Left renal cortex interstitium (tissue), 4 donors: Measurements from ENCODE around the gene TTYH2. TPM values are rescaled to one million over a fixed set of nuclear protein-coding genes. Genes with fewer than 3 reads are reported as not detected.
A peak's percentile ranks its signal among the peaks of the same experiment; 100 is the strongest.
"Not testable (repeated sequence)": the region's sequence is repeated elsewhere in the genome, so short reads cannot be mapped to it uniquely, and the experiment has no call there.

Experiments used
- DNase-seq, 4 donors: peaks; one replicate each; pipeline ENCODE4 v3.0.0-alpha.2; 2013; ENCODE audit warnings: low read depth in 4 of 4, low spot score in 2 of 4, missing footprints in 1 of 4
- polyA plus RNA-seq, 4 donors: library from polyadenylated mRNA; unstranded; fragments of 120-200 nt; gene quantifications; one replicate each; pipeline ENCODE4 v1.2.1, GENCODE V29; 2013; ENCODE audit not compliant: insufficient read length in 4 of 4

Gene TTYH2
- polyA plus RNA-seq, 4 donors: 16.9 to 19.0 (median 18.3) TPM

GRCh38 chr17:74252211-74252610, 38.8 kb downstream of the TTYH2 start:
- DNase-seq: no peak

DNA sequence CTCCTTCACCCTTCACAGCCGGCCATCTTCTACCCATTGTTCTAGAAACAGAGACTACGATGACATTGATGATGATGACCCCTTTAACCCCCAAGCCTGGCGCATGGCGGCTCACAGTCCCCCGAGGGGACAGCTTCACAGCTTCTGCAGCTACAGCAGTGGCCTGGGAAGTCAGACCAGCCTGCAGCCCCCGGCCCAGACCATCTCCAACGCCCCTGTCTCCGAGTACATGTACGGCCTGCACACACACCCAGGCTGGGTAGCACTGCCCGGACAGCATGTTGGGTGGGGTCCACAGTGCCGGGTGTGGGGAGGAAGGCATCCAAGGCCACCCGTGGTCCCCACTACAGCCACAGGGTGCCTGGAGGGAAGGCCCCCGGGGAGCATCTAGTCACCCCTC, 39.7 kb downstream of the TTYH2 start:
- no peak for DNase-seq

DNA sequence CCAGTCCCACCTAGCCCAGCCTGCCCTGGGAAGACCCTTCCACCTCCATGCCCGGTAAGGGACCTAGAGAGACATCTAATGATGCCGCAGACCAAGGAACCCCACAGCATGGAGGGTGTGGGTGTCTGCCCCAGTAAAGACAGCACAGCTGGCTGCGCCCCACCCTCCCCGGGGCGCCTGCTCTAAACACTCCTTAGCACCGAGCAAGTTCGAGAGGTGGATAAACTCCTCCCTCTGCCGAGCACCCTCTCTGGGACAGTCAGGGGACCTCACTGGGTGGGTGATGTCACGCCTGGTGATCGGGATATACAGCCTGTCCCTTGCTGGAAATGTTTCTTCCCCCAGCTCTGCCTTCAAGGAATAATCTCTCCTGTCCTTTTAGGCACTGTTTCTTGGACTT, 43.9 kb downstream of the TTYH2 start:
- DNase-seq: no peak

DNA sequence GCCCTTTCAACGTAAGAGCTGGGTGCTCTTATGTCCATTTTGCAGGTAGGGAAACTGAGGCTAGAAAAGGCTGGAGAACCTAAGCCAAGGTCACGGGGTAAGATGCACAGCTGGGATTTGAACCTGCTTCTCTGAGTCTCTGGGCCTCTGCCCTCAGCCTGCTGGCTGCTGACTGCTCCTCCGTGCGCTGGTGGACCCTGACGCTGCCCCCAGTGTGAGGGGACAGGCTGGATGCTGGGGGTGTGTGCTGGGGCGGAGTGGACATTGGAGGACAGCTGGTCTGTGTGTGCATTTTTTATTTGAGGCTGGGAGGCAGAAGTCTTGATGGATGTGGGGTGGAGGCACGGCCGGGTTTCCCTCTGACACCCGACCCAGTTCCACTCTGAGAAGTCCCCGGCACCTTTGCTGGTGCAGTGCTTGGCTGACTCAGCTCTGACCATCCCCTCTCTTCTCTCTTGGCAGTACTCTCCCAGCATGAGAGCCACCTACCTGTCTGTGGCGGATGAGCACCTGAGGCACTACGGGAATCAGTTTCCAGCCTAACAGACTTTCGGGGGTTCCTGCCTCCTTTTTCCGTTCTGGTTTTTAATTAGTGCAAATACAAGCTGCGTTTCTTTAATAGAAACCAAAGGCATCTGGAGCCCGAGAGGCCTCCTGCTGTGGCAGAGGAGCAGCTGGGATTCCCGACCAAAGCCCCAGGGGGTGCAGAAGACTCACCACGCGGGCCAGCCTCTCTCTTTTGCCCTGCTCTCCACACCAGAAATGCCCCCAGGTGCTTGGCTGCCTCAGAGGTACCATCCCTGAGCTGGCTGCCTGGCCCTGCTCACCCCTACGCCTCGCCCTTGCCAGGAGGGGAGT, 46.5 kb downstream of the TTYH2 start:
- no peak for DNase-seq

DNA sequence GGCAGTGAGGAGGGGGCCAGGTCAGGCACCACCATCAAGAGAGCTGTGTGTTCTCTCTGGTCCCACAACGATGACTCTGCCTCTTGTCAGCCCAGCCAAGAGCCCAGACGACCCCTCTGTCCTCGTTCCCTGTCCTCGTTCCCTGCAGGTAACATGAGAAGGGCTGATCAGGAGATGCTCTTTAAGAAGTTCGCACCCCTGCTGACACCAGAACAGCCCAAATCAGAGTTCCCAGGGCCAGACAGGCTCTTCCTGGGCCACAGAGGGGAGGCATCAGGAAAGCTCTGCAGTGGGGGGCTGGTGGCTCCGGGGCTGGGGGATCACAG, 47.1 kb downstream of the TTYH2 start:
- DNase-seq: no peak

DNA sequence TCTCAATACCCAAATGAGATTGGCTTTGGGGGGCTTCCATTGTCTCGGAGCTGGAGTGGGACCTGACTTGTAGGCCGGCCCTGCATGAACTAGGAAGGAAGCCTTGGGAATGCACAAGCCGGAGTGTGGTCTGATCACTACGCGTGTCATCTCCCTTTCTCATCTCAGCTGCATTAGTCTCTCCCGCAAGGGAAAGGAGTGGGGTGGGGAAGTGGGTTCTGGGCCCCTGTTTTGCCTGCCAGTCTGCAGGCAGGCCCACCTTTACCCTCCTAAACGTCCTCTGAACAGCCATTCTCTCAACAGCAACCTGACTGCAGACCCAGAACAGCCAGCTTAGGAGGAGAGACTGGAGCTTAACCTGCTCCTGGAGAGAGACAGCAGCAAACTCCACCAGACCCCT, 49.2 kb downstream of the TTYH2 start:
- no peak for DNase-seq

GRCh38 chr17:74267054-74267453, 53.7 kb downstream of the TTYH2 start:
- not testable (repeated sequence) for DNase-seq

- DNase-seq: no peak
These were observed 54.2 kb downstream of the TTYH2 start for GRCh38 chr17:74267579-74267978.

- DNase-seq: no peak
These were observed 54.7 kb downstream of the TTYH2 start for GRCh38 chr17:74267987-74268499.

- no peak for DNase-seq
These were observed 55.2 kb downstream of the TTYH2 start for GRCh38 chr17:74268558-74268957.

- no peak for DNase-seq
These were observed 57.0 kb downstream of the TTYH2 start for GRCh38 chr17:74270333-74270732.

DNA sequence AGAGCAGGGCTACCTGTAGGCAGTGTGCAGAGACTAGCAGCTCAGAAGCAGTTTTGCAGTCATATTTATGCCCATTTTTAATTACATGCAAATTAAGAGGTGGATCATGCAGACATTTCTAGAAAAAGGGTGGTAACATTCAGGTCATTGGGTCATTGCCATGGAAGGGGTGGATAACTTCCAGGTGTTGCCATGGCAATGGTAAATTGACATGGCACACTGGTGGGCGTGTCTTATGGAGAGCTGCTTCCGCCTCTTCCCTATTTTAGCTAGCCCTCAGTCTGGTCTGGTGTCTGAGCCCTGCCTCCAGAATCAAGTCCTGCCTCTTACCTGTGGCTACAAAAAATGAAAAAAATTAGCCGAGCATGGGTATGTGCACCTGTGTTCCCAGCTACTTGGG, 57.9 kb downstream of the TTYH2 start:
- DNase-seq: no peak

- no peak for DNase-seq
These were observed 58.7 kb downstream of the TTYH2 start for GRCh38 chr17:74271901-74272561.

- no peak for DNase-seq
These were observed 59.4 kb downstream of the TTYH2 start for GRCh38 chr17:74272731-74273201.

DNA sequence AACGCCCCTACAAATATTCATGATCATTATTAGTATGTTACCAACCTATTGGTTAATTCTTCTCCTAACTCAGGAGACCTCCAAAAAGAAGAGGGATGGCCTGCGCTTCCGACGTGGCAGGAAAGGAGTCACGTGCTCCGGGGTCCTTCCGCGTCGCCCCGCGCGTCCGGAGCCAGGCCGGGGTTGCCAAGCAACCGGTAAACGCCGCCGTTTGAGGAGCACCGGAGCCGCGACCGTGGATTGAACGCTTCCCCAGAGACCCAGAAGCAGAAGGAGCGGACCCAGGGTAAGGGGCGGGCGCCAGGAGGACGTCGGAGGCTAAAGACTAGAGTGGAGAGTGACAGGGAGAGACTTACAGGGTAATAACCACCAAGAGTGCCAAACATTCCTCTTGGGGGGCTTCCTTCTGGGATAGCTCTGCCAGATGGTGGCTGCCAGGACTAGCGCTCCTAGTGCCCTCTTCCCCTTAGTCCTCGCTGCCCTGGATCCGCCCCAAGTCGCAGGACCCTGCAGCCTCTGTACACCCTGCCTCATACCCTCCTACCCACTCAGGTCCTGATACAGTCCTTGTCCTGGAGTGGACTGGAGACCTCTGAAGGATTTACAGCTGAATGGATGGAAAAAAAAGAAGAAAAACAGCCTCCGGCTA, 60.8 kb downstream of the TTYH2 start, which contains the start of gene DNAI2:
TSS of gene DNAI2 (plus strand) at position 175 of the 649 bp plus-strand sequence. CDS start 7,584 bp downstream, outside the sequence.
- DNase-seq: peak in 1 of 4 donors; percentile 63

DNA sequence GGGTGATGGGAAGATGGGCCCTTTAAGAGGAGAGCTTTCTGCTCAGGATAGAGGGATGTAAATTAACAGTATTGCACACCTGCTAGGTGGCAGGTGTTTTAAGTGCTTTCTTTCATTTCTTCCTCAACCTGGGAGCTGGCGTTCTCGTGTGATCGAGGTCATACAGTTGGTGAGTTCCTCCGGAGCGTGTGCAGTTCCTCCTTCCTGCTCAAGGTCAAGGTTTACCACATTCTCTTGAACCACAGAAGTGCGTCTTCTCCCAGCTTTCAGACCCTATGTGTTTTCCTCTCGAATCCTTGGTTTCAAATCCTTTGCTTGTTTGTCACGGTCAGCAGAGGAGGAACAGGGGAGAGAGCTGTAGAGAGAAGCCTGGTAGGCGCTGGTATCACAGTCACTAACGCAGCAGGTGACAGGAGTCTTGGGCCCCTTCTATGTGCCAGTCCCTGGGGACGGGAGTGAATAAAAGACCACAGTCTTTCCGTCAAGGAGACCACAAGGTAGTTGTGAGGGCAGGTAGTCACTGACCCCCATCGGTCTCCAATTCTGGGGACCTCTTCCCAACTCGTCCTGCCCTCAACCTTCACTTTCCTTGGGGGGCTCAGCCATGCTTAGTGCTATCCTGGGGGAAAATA, 61.5 kb downstream of the TTYH2 start:
- DNase-seq: no peak

DNA sequence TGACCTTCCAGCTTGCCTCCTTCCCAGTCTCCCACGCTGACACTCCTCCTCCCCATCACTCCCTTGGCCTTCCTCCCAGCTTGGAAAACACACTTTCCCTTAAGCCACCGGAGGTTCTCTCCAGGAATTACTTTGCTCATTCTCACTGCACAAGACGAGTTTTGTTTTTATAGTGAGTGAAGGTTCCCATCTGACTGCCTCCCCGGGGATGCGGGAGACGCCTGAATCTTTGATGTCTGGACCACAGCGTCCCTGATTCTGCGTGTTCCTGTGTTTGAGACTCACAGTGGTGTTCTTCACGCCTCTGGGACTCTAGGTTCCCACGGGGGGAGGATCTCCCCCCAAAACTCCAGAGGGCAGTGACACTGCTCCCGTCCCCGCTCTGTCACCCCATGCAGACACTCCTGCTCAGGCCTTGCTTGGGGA, 62.7 kb downstream of the TTYH2 start:
- peak in 1 of 4 donors; percentile 53 for DNase-seq

GRCh38 chr17:74276541-74277009, 63.2 kb downstream of the TTYH2 start:
- DNase-seq: no peak

DNA sequence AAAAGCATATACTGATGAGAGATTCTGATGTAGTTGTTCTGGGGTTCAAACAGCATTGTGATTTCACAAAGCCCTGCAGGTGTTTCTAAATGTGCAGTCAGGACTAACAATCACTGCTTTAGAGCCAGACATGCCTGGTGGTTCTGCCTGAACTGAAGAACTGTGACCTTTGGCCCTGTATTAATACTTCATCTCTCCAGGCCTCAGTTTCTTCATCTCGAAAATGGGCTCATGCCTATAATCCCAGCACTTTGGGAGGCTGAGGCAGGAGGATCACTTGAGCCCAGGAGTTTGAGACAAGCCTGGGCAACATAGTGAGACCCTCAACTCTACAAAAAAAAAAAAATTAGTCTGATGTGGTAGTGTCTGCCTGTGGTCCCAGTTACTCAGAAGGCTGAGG, 64.6 kb downstream of the TTYH2 start:
- DNase-seq: no peak

DNA sequence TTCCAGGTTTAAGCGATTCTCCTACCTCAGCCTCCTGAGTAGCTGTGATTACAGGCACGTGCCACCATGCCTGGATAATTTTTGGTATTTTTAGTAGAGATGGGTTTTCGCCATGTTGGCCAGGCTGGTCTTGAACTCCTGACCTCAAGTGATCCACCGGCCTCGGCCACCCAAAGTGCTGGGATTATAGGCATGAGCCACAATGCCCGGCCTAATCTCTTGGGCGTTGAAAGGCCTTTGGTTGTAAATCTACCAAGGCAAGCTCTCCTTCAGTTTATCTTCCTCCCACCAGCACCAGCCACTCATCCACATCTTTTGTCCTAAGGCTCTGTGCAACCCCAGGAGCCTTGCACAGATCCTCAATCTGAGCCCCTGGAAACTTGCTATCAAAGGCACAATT, 66.2 kb downstream of the TTYH2 start:
- DNase-seq: not testable (repeated sequence)

DNA sequence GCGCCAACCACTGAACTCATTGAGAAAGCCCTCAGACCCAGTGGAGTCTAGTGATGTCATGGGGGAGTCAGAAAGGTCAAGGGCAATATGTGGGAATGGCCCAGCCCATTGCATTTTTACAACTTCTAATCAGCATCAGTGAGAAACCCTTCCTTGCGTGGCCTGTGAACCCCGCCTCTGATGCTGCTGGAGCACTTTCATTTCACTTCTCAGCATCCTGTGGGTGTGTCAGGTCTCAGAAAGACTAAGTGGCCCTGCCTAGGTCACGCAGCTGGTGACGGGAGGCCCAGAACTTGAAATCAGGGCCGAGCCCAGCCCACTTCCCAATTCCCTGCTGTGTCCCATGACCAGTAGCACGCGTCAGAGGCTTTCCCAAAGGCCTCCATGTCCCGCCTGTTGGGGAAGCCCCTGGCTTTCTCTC, 66.7 kb downstream of the TTYH2 start:
- DNase-seq: no peak
